Endothelial cell of umbilical vein (primary cell): ENCODE results near the gene ERLIN1. TPM values are rescaled to one million over a fixed set of nuclear protein-coding genes. Genes with fewer than 3 reads are reported as not detected.

ENCODE experiments used
- BruUV-seq: library from RNA; stranded (reverse); fragments of 400-500 nt; replicated peaks from 2 replicates; lab custom pipeline; 2021; lab: Mats Ljungman, UMichigan
- CTCF ChIA-PET: fragments of 300-600, 350-600 bp; sonication (Branson Sonifier 250); formaldehyde crosslinking; loops from one replicate; lab custom pipeline; 2021; ENCODE audit warnings: antibody characterized with exemption, inconsistent platforms; lab: Charles Lee
- POLR2A ChIA-PET: fragments of 300-600, 350-600 bp; sonication (Branson Sonifier 250); formaldehyde crosslinking; loops from one replicate; lab custom pipeline; 2021; ENCODE audit warnings: antibody characterized with exemption, inconsistent platforms; lab: Charles Lee
- DNase-seq: peaks from one replicate; pipeline ENCODE4 v3.0.0-alpha.2; 2011; ENCODE audit warnings: low read depth, low spot score
- FAIRE-seq: peaks from 2 replicates; lab custom pipeline; 2011; peaks lifted over from hg19 to GRCh38; lab: Jason Lieb, UNC
- H2AFZ ChIP-seq: 2 replicates; pipeline ENCODE4 v1.6.0; 2012; ENCODE audit warnings: low read depth, low read length, control low read depth, inconsistent platforms
- H3K27ac ChIP-seq: 2 replicates; pipeline ENCODE4 v1.5.1; 2011; ENCODE audit warnings: low read depth, mild to moderate bottlenecking, control low read depth, low read length, moderate library complexity; ENCODE audit not compliant: insufficient read depth
- H3K27me3 ChIP-seq, 2 experiments: 2 replicates each; pipeline versions ENCODE4 v1.6.0 to v1.6.1; 2011; ENCODE audit warnings: low read length in 2 of 2, mixed read lengths in 1 of 2; ENCODE audit not compliant: control insufficient read depth in 2 of 2, insufficient read depth in 2 of 2
- H3K36me3 ChIP-seq, 2 experiments: 2 replicates in 1 of 2; 3 replicates in 1 of 2; pipeline ENCODE4 v1.5.1; 2011; ENCODE audit warnings: low read length in 2 of 2, mild to moderate bottlenecking in 1 of 2, moderate library complexity in 1 of 2; ENCODE audit not compliant: control insufficient read depth in 2 of 2, insufficient read depth in 2 of 2; ENCODE audit errors: extremely low read depth in 1 of 2
- H3K4me1 ChIP-seq: 3 replicates; pipeline ENCODE4 v1.5.1; 2011; ENCODE audit warnings: mild to moderate bottlenecking, low read length; ENCODE audit not compliant: control insufficient read depth, insufficient read depth; ENCODE audit errors: extremely low read depth
- H3K4me2 ChIP-seq: 2 replicates; pipeline ENCODE4 v1.6.1; 2011; ENCODE audit warnings: low read length, control low read depth, mixed read lengths; ENCODE audit not compliant: insufficient read depth
- H3K4me3 ChIP-seq, 3 experiments: fragments of 200-600 bp in 1 of 3; sonication (generic), shearing (Covaris generic) in 1 of 3; replicated peaks in 1 of 3; 2 replicates each; pipeline ENCODE4 v1.5.1; 2011 to 2016; ENCODE audit warnings: control low read depth in 3 of 3, low read length in 3 of 3, mild to moderate bottlenecking in 2 of 3, inconsistent platforms in 1 of 3, low read depth in 1 of 3, moderate library complexity in 1 of 3; ENCODE audit not compliant: insufficient read depth in 1 of 3
- H3K79me2 ChIP-seq: 2 replicates; pipeline ENCODE4 v1.6.0; 2012; ENCODE audit warnings: low read length, inconsistent platforms; ENCODE audit not compliant: control insufficient read depth, insufficient read depth
- H3K9ac ChIP-seq: replicated peaks from 2 replicates; pipeline ENCODE3; 2011; ENCODE audit warnings: low read length, control low read depth; ENCODE audit not compliant: insufficient read depth; ENCODE audit errors: extremely low read depth
- H3K9me1 ChIP-seq: replicated peaks from 3 replicates; pipeline ENCODE4 v1.6.0; 2011; ENCODE audit warnings: mild to moderate bottlenecking, low read length; ENCODE audit not compliant: control insufficient read depth, insufficient read depth; ENCODE audit errors: extremely low read depth
- H3K9me3 ChIP-seq: replicated peaks from 2 replicates; pipeline ENCODE4 v1.5.1; 2012; ENCODE audit warnings: low read length, inconsistent platforms; ENCODE audit not compliant: control insufficient read depth, insufficient read depth
- H4K20me1 ChIP-seq: replicated peaks from 2 replicates; pipeline ENCODE3; 2011; ENCODE audit warnings: mild to moderate bottlenecking, low read length; ENCODE audit not compliant: control insufficient read depth, insufficient read depth; ENCODE audit errors: extremely low read depth
- CTCF ChIP-seq, 2 donors: IDR thresholded peaks; 1 replicate in 1 of 2; 2 replicates in 1 of 2; pipeline ENCODE4 v1.5.1; 2011; ENCODE audit warnings: low read length in 2 of 2, mild to moderate bottlenecking in 2 of 2, moderate library complexity in 2 of 2, control low read depth in 1 of 2, inconsistent platforms in 1 of 2, low read depth in 1 of 2; ENCODE audit not compliant: insufficient read depth in 1 of 2; ENCODE audit errors: extremely low read depth in 1 of 2
- EZH2 ChIP-seq: IDR thresholded peaks from 2 replicates; pipeline ENCODE4 v1.6.1; 2012; ENCODE audit warnings: borderline replicate concordance, low read depth, mild to moderate bottlenecking, moderate library complexity, low read length, inconsistent platforms; ENCODE audit not compliant: severe bottlenecking
- FOS ChIP-seq: IDR thresholded peaks from 2 replicates; pipeline ENCODE4 v1.6.1; 2011; ENCODE audit warnings: mild to moderate bottlenecking, low read length, moderate library complexity, borderline replicate concordance; ENCODE audit not compliant: insufficient read depth
- GATA2 ChIP-seq: IDR thresholded peaks from 2 replicates; pipeline ENCODE4 v1.7.0; 2011; ENCODE audit warnings: low read depth, mild to moderate bottlenecking, moderate library complexity, mixed read lengths, low read length; ENCODE audit not compliant: insufficient read length, insufficient read depth
- JUN ChIP-seq: IDR thresholded peaks from 2 replicates; pipeline ENCODE4 v1.6.1; 2011; ENCODE audit warnings: borderline replicate concordance, low read depth; ENCODE audit not compliant: insufficient read length, insufficient read depth
- MAX ChIP-seq: IDR thresholded peaks from 2 replicates; pipeline ENCODE4 v1.6.1; 2011; ENCODE audit not compliant: insufficient read depth, insufficient read length
- MYC ChIP-seq: IDR thresholded peaks from one replicate; pipeline ENCODE4 v1.6.1; 2011; ENCODE audit warnings: mild to moderate bottlenecking, low read depth, low read length
- POLR2A ChIP-seq: IDR thresholded peaks from 2 replicates; pipeline ENCODE4 v1.6.1; 2012; ENCODE audit warnings: low read depth, mild to moderate bottlenecking, control low read depth, low read length
- POLR2AphosphoS5 ChIP-seq: IDR thresholded peaks from 2 replicates; pipeline ENCODE4 v1.6.1; 2012; ENCODE audit warnings: low read depth, mild to moderate bottlenecking, control low read depth, low read length, moderate library complexity; ENCODE audit not compliant: insufficient read depth
- dilution Hi-C: fragments of 300-500 bp; cut with MboI; formaldehyde crosslinking; loops from one replicate; pipeline ENCODE4 v1.15.0; 2019; ENCODE audit warnings: low sequenced_read_pairs; ENCODE audit not compliant: extremely low pct_ligation_motif_present
- intact Hi-C: fragments of 100-400 bp; cut with micrococcal nuclease; formaldehyde crosslinking; loops from one replicate; pipeline ENCODE4 v1.10.0; 2022
- polyA plus RNA-seq, 4 experiments: library from polyadenylated mRNA; depleted of rRNA in 3 of 4; stranded (reverse) in 3 of 4; unstranded in 1 of 4; fragments of >200 nt; gene quantifications; 2 replicates each; pipeline versions ENCODE4 v1.2.1 to v1.2.3, GENCODE V29; 2011 to 2012; ENCODE audit warnings: missing spikeins in 1 of 4
- total RNA-seq: library from RNA; stranded (reverse); gene quantifications from 2 replicates; pipeline ENCODE4 v1.2.3, GENCODE V29; 2021

Gene ERLIN1
- total and polyA plus RNA-seq, 2 donors (not counting 3 experiments of a cell fraction or from before 2014, with no cell fraction given) = 30.7 to 51.0 TPM

GRCh38 chr10:100172349-100172748 is 13.5 kb downstream of the ERLIN1 start:
- ChIA-PET POLR2A (no interaction called here), CTCF (no interaction called here)
- no peak overlapping the region for H3K4me3 ChIP-seq
- no peaks in the 10 kb centered on the region for H3K27me3 ChIP-seq
- H3K79me2 ChIP-seq = no peaks in the 10 kb centered on the region
- H3K9me1 ChIP-seq = no peaks in the 10 kb centered on the region
- dilution Hi-C loops = no loop called here
- TF ChIP-seq MAX = no peak
- no peak for TF ChIP-seq JUN
- no peak for TF ChIP-seq POLR2A
- no peak for TF ChIP-seq MYC
- no peak for TF ChIP-seq POLR2AphosphoS5
- no peak for TF ChIP-seq EZH2
- no peak for TF ChIP-seq CTCF (IDR thresholded peaks at IDR 0.05; ENCODE audit: extremely low read depth in 1 of 2, insufficient read depth in 1 of 2, low read depth in 1 of 2, low read length in 2 of 2)
- no peak for TF ChIP-seq FOS
- TF ChIP-seq GATA2 = no peak
- no peaks in the 10 kb centered on the region for H3K9me3 ChIP-seq
- no peak overlapping the region for H3K4me2 ChIP-seq
- no peaks in the 10 kb centered on the region for H3K4me1 ChIP-seq
- H3K36me3 ChIP-seq = peaks cover 12 to 15% of the 10 kb centered on the region in 2 experiments
- intact Hi-C loops = no loop called here
- no peaks in the 10 kb centered on the region for H4K20me1 ChIP-seq
- no peak overlapping the region for H3K9ac ChIP-seq
- H3K27ac ChIP-seq = no peak overlapping the region
- DNase-seq (no peak), FAIRE-seq (no peak)
- no TSS peak for BruUV-seq
- no peak overlapping the region for H2AFZ ChIP-seq
